Sciatic nerve (tissue), 2 donors: Measurements from ENCODE around the gene AIFM3. TPM values are rescaled to one million over a fixed set of nuclear protein-coding genes. Genes with fewer than 3 reads are reported as not detected.
A peak's percentile ranks its signal among the peaks of the same experiment; 100 is the strongest.
"Not testable (repeated sequence)": the region's sequence is repeated elsewhere in the genome, so short reads cannot be mapped to it uniquely, and the experiment has no call there.

Experiments
- ATAC-seq: fragments of 200-7000 bp; cut with Tn5 transposase; one replicate; pipeline ENCODE4 v1.9.1; 2020; ENCODE audit warnings: mild to moderate bottlenecking, moderate library complexity
- DNase-seq: peaks from one replicate; pipeline ENCODE4 v3.0.0-alpha.2; 2020; ENCODE audit warnings: low spot score
- intact Hi-C: fragments of 100-400 bp; cut with DNase I; formaldehyde crosslinking; loops from one replicate; pipeline ENCODE4 v1.14.2; 2022
- total RNA-seq: library from RNA; stranded (reverse); fragmentation: NEBNext Ultra II Directional; extraction: Animal tissue kit (Norgen Biotek cat#: 25700); gene quantifications from one replicate; pipeline ENCODE4 v1.2.1, GENCODE V29; 2021
- donor health status: DM: no; HTN: no; CAD: no.
- donor health status: DM: no; HTN: no; CAD: no.

Gene AIFM3
- total RNA-seq, 1 donor from 2014 or later: 2.1 TPM

- ATAC-seq, intact Hi-C loops, DNase-seq: not testable (repeated sequence)
Measured at GRCh38 chr22:20939457-20940185, 27.4 kb upstream of the AIFM3 start.

- ATAC-seq (no peak), DNase-seq (no peak)
- intact Hi-C loops: no loop called here
Measured at GRCh38 chr22:20940186-20940651, 26.8 kb upstream of the AIFM3 start.

DNA sequence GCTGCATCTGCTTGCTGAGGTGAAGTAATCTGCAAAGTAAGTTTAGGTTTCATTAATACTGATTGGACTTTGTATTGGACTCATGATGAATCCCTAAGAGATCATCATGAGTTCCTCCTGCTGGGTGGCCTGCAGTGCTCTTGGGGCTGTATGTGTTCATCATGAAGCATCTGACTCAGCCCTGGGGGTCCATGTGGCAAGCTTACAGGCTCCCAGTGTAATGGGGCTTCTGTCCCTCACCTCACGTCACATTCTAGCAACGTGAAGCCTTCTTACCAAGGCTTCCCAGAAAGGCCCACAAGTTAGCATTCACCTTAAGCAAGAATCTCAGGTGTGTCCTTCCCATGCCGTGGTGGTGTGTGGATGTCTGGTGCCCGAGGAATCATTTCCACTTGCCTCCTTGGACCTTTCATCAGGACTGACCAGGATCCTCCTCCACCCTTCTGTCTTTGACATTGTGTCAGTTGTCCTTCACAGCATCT is 26.1 kb upstream of the AIFM3 start:
- intact Hi-C loops: no loop called here
- ATAC-seq: no peak
- DNase-seq: no peak

DNA sequence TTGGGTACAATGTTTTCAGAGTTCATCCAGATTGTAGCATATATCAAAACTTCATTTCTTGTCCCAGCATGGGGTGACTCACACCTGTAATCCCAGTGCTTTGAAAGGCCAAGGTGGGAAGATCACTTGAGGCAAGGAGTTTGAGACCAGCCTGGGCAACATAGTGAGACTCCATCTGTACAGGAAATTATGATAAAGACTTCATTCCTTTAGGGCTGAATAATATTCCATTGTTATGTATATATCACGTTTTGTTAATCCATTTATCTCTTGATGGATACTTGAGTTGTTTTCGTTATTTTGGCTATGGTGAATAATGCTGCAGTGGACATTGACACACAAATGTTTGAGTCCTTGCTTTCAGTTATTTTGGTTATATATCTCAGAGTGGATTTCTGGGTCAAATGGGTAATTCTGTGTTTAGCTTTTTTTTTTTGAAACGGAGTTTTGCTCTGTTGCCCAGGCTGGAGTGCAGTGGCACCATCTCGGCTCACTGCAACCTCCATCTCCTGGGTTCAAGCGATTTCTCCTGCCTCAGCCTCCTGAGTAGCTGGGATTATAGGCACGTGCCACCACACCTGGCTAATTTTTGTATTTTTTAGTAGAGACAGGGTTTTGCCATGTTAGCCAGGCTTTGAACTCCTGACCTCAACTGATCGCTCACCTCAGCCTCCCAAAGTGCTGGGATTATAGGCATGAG is 24.7 kb upstream of the AIFM3 start:
- intact Hi-C loops, DNase-seq, ATAC-seq: not testable (repeated sequence)

GRCh38 chr22:20943104-20943933 is 23.7 kb upstream of the AIFM3 start:
- no peak for DNase-seq
- no peak for ATAC-seq
- intact Hi-C loops: no loop called here

GRCh38 chr22:20944042-20944441 is 23.0 kb upstream of the AIFM3 start:
- ATAC-seq (no peak), DNase-seq (no peak)
- intact Hi-C loops: no loop called here

- intact Hi-C loops: no loop called here
- DNase-seq: no peak
- no peak for ATAC-seq
Measured at GRCh38 chr22:20945578-20945934, 21.5 kb upstream of the AIFM3 start.

DNA sequence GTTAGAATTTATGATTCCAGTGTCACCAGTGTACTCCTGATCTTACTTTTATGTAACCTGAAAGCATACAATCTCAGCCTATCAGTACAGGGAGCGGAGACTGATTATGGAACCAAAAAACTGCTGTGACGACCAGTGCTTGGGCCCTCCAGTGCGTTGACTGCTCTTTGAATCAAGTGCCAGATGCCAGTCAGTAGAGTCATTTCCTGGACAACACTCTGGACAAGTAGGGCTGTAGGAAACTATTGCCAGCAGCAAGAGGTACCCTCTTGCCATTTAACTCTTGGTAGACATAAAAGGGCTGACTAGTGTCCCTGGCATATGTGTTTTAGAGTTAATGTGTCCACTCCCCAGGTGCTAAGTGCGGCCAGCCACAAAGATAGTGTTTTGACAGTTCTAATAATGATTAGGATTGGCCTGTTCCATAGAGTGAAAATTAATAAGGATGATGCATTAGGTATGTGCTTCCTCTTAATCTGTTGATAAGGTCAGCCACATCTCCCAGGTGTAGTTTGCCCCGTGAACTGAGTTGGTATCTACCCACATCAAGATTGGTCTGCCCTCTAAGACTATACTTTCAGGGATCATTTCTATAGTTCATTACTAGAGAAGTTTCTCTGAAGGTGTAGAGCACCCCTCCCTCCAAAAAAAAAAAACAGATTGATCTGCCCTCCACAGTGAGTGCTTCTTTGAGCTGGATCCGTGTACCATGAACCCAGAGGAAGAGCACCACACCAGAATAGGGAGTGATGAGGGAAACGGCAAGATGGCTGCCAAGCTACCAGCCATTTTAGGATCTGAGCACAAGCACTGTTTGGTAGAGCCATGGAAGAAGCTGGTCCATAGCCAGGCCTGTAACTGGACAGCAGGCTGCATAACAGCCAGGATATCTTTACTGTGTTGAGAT is 20.7 kb upstream of the AIFM3 start:
- ATAC-seq: no peak
- DNase-seq: no peak
- intact Hi-C loops: no loop called here

- ATAC-seq (no peak), DNase-seq (no peak)
- intact Hi-C loops: no loop called here
Measured at GRCh38 chr22:20946991-20947390, 20.1 kb upstream of the AIFM3 start.

GRCh38 chr22:20948450-20948849 is 18.6 kb upstream of the AIFM3 start:
- intact Hi-C loops: no loop called here
- DNase-seq (no peak), ATAC-seq (no peak)

DNA sequence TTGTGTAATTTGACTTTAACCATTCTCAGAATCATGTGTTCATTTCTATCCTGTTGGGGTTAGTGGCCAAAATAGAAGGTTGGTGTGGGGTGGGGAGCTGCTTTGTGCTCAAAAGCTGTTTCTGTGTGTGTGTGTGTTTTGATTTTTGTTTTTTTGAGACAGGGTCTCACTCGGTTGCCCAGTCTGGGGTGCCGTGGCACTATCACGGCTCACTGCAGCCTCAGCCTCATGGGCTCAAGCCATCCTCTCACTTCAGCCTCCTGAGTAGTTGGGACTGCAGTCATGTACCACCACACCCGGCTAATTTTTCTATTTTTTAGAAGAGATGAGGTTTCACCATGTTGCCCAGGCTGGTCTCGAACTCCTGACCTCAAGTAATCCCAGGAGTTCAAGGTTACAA is 18.1 kb upstream of the AIFM3 start:
- ATAC-seq (no peak), DNase-seq (no peak)
- intact Hi-C loops: no loop called here

- DNase-seq (no peak), ATAC-seq (no peak)
- intact Hi-C loops: no loop called here
Measured at GRCh38 chr22:20949698-20950183, 17.3 kb upstream of the AIFM3 start.

DNA sequence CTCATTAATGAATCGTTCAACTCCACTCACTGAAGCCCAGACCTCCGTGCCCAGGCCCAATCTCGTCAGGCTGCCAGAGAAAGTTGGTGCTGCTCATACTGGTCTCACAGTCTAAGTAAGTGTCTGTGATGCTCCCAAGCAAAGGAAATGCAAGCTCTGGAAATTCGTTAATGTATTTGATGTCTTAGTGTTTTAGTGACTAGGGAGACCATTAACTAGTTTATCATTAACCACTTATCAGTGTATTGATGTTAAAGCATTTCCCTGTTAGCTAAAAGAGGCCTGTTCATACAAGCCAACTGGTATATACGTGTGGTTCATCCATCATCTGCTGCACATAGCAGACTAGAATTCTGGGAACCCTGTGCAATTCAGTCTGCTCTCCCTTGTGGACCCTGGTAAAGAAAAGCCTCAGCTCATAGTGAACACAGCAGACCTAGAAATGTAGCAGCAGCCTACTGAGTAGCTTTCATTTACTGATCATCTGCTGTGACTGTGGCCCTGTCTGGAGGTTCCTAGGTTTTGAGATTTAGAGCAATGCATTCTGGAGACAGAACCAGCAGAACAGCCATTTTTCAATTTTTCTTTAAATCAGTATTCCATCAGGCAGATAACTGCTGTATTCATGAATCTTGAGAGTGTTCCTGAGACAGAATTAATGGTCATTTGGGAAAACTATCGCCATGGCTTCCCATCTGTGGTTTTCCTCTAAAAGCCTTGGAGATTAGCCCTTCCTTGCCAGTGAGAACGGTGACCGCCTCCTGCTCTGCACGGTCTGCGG is 15.7 kb upstream of the AIFM3 start:
- no peak for ATAC-seq
- DNase-seq: no peak
- intact Hi-C loops: no loop called here

- intact Hi-C loops: no loop called here
- ATAC-seq: no peak
- no peak for DNase-seq
Measured at GRCh38 chr22:20951932-20952380, 15.1 kb upstream of the AIFM3 start.

- intact Hi-C loops: no loop called here
- ATAC-seq (peak; percentile 40), DNase-seq (no peak)
Measured at GRCh38 chr22:20952544-20953341, 14.3 kb upstream of the AIFM3 start.

GRCh38 chr22:20953342-20953608 is 13.8 kb upstream of the AIFM3 start:
- DNase-seq: no peak
- no peak for ATAC-seq
- intact Hi-C loops: no loop called here
